Vagina (tissue), 2 donors: ENCODE results near the gene VSIG10L.

ENCODE experiments used
- POLR2A ChIP-seq, 2 donors: fragments of 450-650 bp; IDR thresholded peaks; one replicate each; pipeline ENCODE4 v1.6.1; 2017; ENCODE audit warnings: antibody characterized with exemption in 2 of 2, mild to moderate bottlenecking in 2 of 2, moderate library complexity in 2 of 2
- TF ChIP-seq, protein P1 (sequence below), 3 experiments: fragments of 450-650 bp in 2 of 3; fragments of 200-600 bp in 1 of 3; sonication (generic) in 1 of 3; IDR thresholded peaks; one replicate each; pipeline ENCODE4 v1.5.1; 2017 to 2019; ENCODE audit warnings: antibody characterized with exemption in 3 of 3, mild to moderate bottlenecking in 2 of 3, moderate library complexity in 2 of 3

- TF ChIP-seq, protein P1, sequence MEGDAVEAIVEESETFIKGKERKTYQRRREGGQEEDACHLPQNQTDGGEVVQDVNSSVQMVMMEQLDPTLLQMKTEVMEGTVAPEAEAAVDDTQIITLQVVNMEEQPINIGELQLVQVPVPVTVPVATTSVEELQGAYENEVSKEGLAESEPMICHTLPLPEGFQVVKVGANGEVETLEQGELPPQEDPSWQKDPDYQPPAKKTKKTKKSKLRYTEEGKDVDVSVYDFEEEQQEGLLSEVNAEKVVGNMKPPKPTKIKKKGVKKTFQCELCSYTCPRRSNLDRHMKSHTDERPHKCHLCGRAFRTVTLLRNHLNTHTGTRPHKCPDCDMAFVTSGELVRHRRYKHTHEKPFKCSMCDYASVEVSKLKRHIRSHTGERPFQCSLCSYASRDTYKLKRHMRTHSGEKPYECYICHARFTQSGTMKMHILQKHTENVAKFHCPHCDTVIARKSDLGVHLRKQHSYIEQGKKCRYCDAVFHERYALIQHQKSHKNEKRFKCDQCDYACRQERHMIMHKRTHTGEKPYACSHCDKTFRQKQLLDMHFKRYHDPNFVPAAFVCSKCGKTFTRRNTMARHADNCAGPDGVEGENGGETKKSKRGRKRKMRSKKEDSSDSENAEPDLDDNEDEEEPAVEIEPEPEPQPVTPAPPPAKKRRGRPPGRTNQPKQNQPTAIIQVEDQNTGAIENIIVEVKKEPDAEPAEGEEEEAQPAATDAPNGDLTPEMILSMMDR (IDR thresholded peaks at IDR 0.05) = no peak
- no peak for TF ChIP-seq POLR2A (IDR thresholded peaks at IDR 0.05)
These were observed 24.6 kb downstream of the VSIG10L start for GRCh38 chr19:51317376-51317775.
